ENCODE measurements around the gene HEG1.

The HEG1 gene

GRCh38 chr3:124920718-124921117, 135.1 kb downstream of the HEG1 start:
- no peak for TF ChIP-seq CTCF (IDR thresholded peaks at IDR 0.05; ENCODE audit: low read depth, low read length)
- no peak overlapping the region for H3K4me3 ChIP-seq (ENCODE audit: low read depth, low read length)
- in situ Hi-C loops (cut with HindIII; ENCODE audit: low sequenced_read_pairs), result no loop called here
- DNase-seq (ENCODE audit: low read depth, low spot score), result no peak

- in situ Hi-C loops (cut with HindIII; ENCODE audit: low sequenced_read_pairs), result no loop called here
- DNase-seq (ENCODE audit: low read depth, low spot score), result no peak
- no peak for TF ChIP-seq CTCF (IDR thresholded peaks at IDR 0.05; ENCODE audit: low read depth, low read length)
- no peak overlapping the region for H3K4me3 ChIP-seq (ENCODE audit: low read depth, low read length)
Measured at GRCh38 chr3:124919756-124920155, 136.0 kb downstream of the HEG1 start.

GRCh38 chr3:124918524-124918923, 137.3 kb downstream of the HEG1 start:
- H3K4me3 ChIP-seq (ENCODE audit: low read depth, low read length), result no peak overlapping the region
- in situ Hi-C loops (cut with HindIII; ENCODE audit: low sequenced_read_pairs), result no loop called here
- no peak for TF ChIP-seq CTCF (IDR thresholded peaks at IDR 0.05; ENCODE audit: low read depth, low read length)
- DNase-seq (ENCODE audit: low read depth, low spot score), result no peak

- no peak overlapping the region for H3K4me3 ChIP-seq (ENCODE audit: low read depth, low read length)
- TF ChIP-seq CTCF (IDR thresholded peaks at IDR 0.05; ENCODE audit: low read depth, low read length), result no peak
- in situ Hi-C loops (cut with HindIII; ENCODE audit: low sequenced_read_pairs), result no loop called here
- DNase-seq (ENCODE audit: low read depth, low spot score), result no peak
Measured at GRCh38 chr3:124916837-124917409, 138.9 kb downstream of the HEG1 start.

Measured in astrocyte of the spinal cord (primary cell).